HepG2 (cell line): ENCODE measurements around the gene PAXX. TPM values are rescaled to one million over a fixed set of nuclear protein-coding genes. Genes with fewer than 3 reads are reported as not detected.

Experiments used
- CBX2 ChIP-seq, 2 experiments: fragments of 200-600 bp in 1 of 2; sonication (generic); formaldehyde crosslinking in 1 of 2; IDR thresholded peaks; 2 replicates each; pipeline versions ENCODE4 v1.7.0 to v1.8.1; 2018 to 2022; ENCODE audit warnings: low read depth in 2 of 2, low read length in 1 of 2, mild to moderate bottlenecking in 1 of 2, missing genetic modification reagents in 1 of 2
- FOXK2 ChIP-seq: fragments of 450-650 bp; IDR thresholded peaks from 2 replicates; pipeline ENCODE4 v1.6.1; 2016
- FOXM1 ChIP-seq: sonication (generic); formaldehyde crosslinking; IDR thresholded peaks from 2 replicates; pipeline ENCODE4 v1.5.0; 2020; ENCODE audit warnings: missing genetic modification reagents
- PRDM4 ChIP-seq: sonication (generic); formaldehyde crosslinking; IDR thresholded peaks from 2 replicates; pipeline ENCODE4 v1.9.0; 2021; ENCODE audit warnings: missing genetic modification reagents, borderline replicate concordance
- SMYD3 ChIP-seq: sonication (generic); formaldehyde crosslinking; IDR thresholded peaks from 2 replicates; pipeline ENCODE4 v1.8.1; 2023; ENCODE audit warnings: mild to moderate bottlenecking, missing genetic modification reagents
- ZBTB2 ChIP-seq: sonication (generic); formaldehyde crosslinking; IDR thresholded peaks from 2 replicates; pipeline ENCODE4 v1.8.0; 2022; ENCODE audit warnings: low read depth, missing genetic modification reagents
- ZMYM2 ChIP-seq: sonication (generic); formaldehyde crosslinking; IDR thresholded peaks from 2 replicates; pipeline ENCODE4 v1.8.0; 2022; ENCODE audit warnings: mild to moderate bottlenecking, missing genetic modification reagents
- ZNF224 ChIP-seq: sonication (generic); formaldehyde crosslinking; IDR thresholded peaks from 2 replicates; pipeline ENCODE4 v1.5.0; 2020; ENCODE audit warnings: mild to moderate bottlenecking, missing genetic modification reagents
- ZNF3 ChIP-seq: IDR thresholded peaks from 2 replicates; pipeline ENCODE4 v1.7.0; 2017; ENCODE audit warnings: inconsistent platforms
- ZNF646 ChIP-seq: sonication (generic); formaldehyde crosslinking; IDR thresholded peaks from 2 replicates; pipeline ENCODE4 v1.9.0; 2021; ENCODE audit warnings: mild to moderate bottlenecking, missing genetic modification reagents
- polyA plus RNA-seq, 8 experiments: library from polyadenylated mRNA; depleted of rRNA in 3 of 8; stranded (reverse) in 7 of 8; unstranded in 1 of 8; fragments of >200 nt; fragmentation: Illumina TruSeq in 4 of 8; extraction: Trizol in 4 of 8; gene quantifications; 2 replicates each; pipeline versions ENCODE4 v1.2.1 to v1.2.3, GENCODE V29; 2011 to 2016; ENCODE audit warnings: low read depth in 4 of 8, missing spikeins in 1 of 8, mixed read lengths in 1 of 8; ENCODE audit not compliant: insufficient read depth in 1 of 8
- total RNA-seq, 5 experiments: library from RNA; depleted of rRNA; stranded (reverse); fragments of >200 nt; fragmentation: Illumina TruSeq; extraction: Trizol; gene quantifications; 2 replicates each; pipeline ENCODE4 v1.2.3, GENCODE V29; 2016; ENCODE audit warnings: low read depth in 1 of 5

The PAXX gene
- total and polyA plus RNA-seq, 2 of the 13 experiments (the other 11 are each of a cell fraction or from before 2014, with no cell fraction given) = 14.0 to 31.9 TPM

GRCh38 chr9:137021979-137022661, 29.9 kb downstream of the PAXX start (continued):
- TF ChIP-seq ZNF224 = no peak
- no peak for TF ChIP-seq ZNF646 (CRISPR knock-in tag)
- TF ChIP-seq FOXM1 = no peak
- no peak for TF ChIP-seq ZBTB2 (CRISPR knock-in tag)
- no peak for TF ChIP-seq CBX2 (IDR thresholded peaks at IDR 0.05; ENCODE audit: low read depth, low read length)
- TF ChIP-seq CBX2 (CRISPR knock-in tag; IDR thresholded peaks at IDR 0.05; ENCODE audit: low read depth) = no peak
- no peak for TF ChIP-seq FOXK2
- no peak for TF ChIP-seq PRDM4 (CRISPR knock-in tag)
- TF ChIP-seq SMYD3 = no peak
- TF ChIP-seq ZNF3 (CRISPR knock-in tag) = no peak
- no peak for TF ChIP-seq ZMYM2 (CRISPR knock-in tag)
- TF ChIP-seq, all 625 proteins: peak for 45
